WTC11 (cell line): Measurements from ENCODE around the gene KCNIP2. TPM values are rescaled to one million over a fixed set of nuclear protein-coding genes. Genes with fewer than 3 reads are reported as not detected.

Experiments
- ATAC-seq: fragments of 200-7000 bp; cut with Tn5 transposase; 2 replicates; pipeline ENCODE4 v1.10.0; 2021; ENCODE audit warnings: mild to moderate bottlenecking, moderate library complexity
- CTCF ChIA-PET: fragments of 300-600 bp; sonication (Branson Sonifier 250); formaldehyde crosslinking; loops from one replicate; lab custom pipeline; 2021; ENCODE audit warnings: antibody characterized with exemption; lab: Charles Lee
- POLR2A ChIA-PET: fragments of 350-600 bp; sonication (Branson Sonifier 250); formaldehyde crosslinking; loops from one replicate; lab custom pipeline; 2021; ENCODE audit warnings: antibody characterized with exemption; lab: Charles Lee
- DNase-seq: peaks from one replicate; pipeline ENCODE4 v3.0.0; 2021; ENCODE audit warnings: low spot score
- H3K27ac Mint-ChIP-seq: 2 replicates; pipeline ENCODE4 v1.8.0; 2021; ENCODE audit warnings: mixed read lengths
- H3K27me3 Mint-ChIP-seq: 2 replicates; pipeline ENCODE4 v1.8.0; 2021; ENCODE audit warnings: low read depth, mild to moderate bottlenecking, moderate library complexity, mixed read lengths
- H3K36me3 Mint-ChIP-seq: 2 replicates; pipeline ENCODE4 v1.8.0; 2021; ENCODE audit warnings: mixed read lengths
- H3K4me1 Mint-ChIP-seq: 2 replicates; pipeline ENCODE4 v1.8.0; 2022; ENCODE audit warnings: mixed read lengths
- H3K4me3 Mint-ChIP-seq: 2 replicates; pipeline ENCODE4 v1.8.0; 2021; ENCODE audit warnings: mild to moderate bottlenecking, moderate library complexity, mixed read lengths
- H3K9me3 Mint-ChIP-seq: 2 replicates; pipeline ENCODE4 v1.8.0; 2021; ENCODE audit warnings: mixed read lengths
- CBFB ChIP-seq: sonication (generic); formaldehyde crosslinking; IDR thresholded peaks from 2 replicates; pipeline ENCODE4 v1.8.1; 2022; ENCODE audit warnings: mild to moderate bottlenecking, low read depth, missing genetic modification reagents
- CREB1 ChIP-seq: sonication (generic); formaldehyde crosslinking; IDR thresholded peaks from 2 replicates; pipeline ENCODE4 v1.8.0; 2023; ENCODE audit warnings: mild to moderate bottlenecking, missing genetic modification reagents
- ELF4 ChIP-seq: sonication (generic); formaldehyde crosslinking; IDR thresholded peaks from 2 replicates; pipeline ENCODE4 v1.8.1; 2022; ENCODE audit warnings: low read depth, mild to moderate bottlenecking, moderate library complexity, missing genetic modification reagents
- FOXJ3 ChIP-seq: sonication (generic); formaldehyde crosslinking; IDR thresholded peaks from 2 replicates; pipeline ENCODE4 v1.9.0; 2021; ENCODE audit warnings: missing genetic modification reagents, mild to moderate bottlenecking, borderline replicate concordance
- FOXP1 ChIP-seq: sonication (generic); formaldehyde crosslinking; IDR thresholded peaks from 2 replicates; pipeline ENCODE4 v1.8.0; 2022; ENCODE audit warnings: missing genetic modification reagents, mild to moderate bottlenecking, moderate library complexity, borderline replicate concordance
- GABPB1 ChIP-seq: sonication (generic); formaldehyde crosslinking; IDR thresholded peaks from 2 replicates; pipeline ENCODE4 v1.8.1; 2023; ENCODE audit warnings: mild to moderate bottlenecking, missing genetic modification reagents
- GRHL2 ChIP-seq: fragments of 250-450 bp; sonication (Bioruptor Pico); IDR thresholded peaks from 2 replicates; pipeline ENCODE4 v1.8.0; 2022; ENCODE audit warnings: mild to moderate bottlenecking, moderate library complexity; ENCODE audit not compliant: insufficient replicate concordance, severe bottlenecking
- HMGA2 ChIP-seq: fragments of 250-450 bp; sonication (Bioruptor Pico); IDR thresholded peaks from 2 replicates; pipeline ENCODE4 v1.4.0; 2021; ENCODE audit warnings: mild to moderate bottlenecking, moderate library complexity
- IRF2 ChIP-seq: sonication (generic); formaldehyde crosslinking; IDR thresholded peaks from 2 replicates; pipeline ENCODE4 v1.8.0; 2022; ENCODE audit warnings: low read depth, missing genetic modification reagents, borderline replicate concordance
- NR2C2 ChIP-seq: sonication (generic); formaldehyde crosslinking; IDR thresholded peaks from 2 replicates; pipeline ENCODE4 v1.8.0; 2022; ENCODE audit warnings: mild to moderate bottlenecking, missing genetic modification reagents
- RORB ChIP-seq: fragments of 250-450 bp; sonication (Bioruptor Pico); IDR thresholded peaks from 2 replicates; pipeline ENCODE4 v1.9.0; 2021; ENCODE audit warnings: mild to moderate bottlenecking
- SP1 ChIP-seq: sonication (generic); formaldehyde crosslinking; conservative IDR thresholded peaks from 2 replicates; pipeline ENCODE4 v1.8.1; 2022; ENCODE audit warnings: missing genetic modification reagents
- TP53 ChIP-seq: sonication (generic); formaldehyde crosslinking; IDR thresholded peaks from 2 replicates; pipeline ENCODE4 v1.8.1; 2023; ENCODE audit warnings: mild to moderate bottlenecking, missing genetic modification reagents
- ZBTB21 ChIP-seq: sonication (generic); formaldehyde crosslinking; IDR thresholded peaks from 2 replicates; pipeline ENCODE4 v1.8.1; 2023; ENCODE audit warnings: mild to moderate bottlenecking, missing genetic modification reagents, borderline replicate concordance
- ZNF219 ChIP-seq: sonication (generic); formaldehyde crosslinking; IDR thresholded peaks from 2 replicates; pipeline ENCODE4 v1.8.0; 2023; ENCODE audit warnings: missing genetic modification reagents, mild to moderate bottlenecking, borderline replicate concordance
- ZNF232 ChIP-seq: sonication (generic); formaldehyde crosslinking; IDR thresholded peaks from 2 replicates; pipeline ENCODE4 v1.8.0; 2022; ENCODE audit warnings: mild to moderate bottlenecking, missing genetic modification reagents
- ZNF416 ChIP-seq: fragments of 250-450 bp; sonication (Bioruptor Pico); IDR thresholded peaks from 2 replicates; pipeline ENCODE4 v1.9.0; 2021; ENCODE audit warnings: mild to moderate bottlenecking, inconsistent platforms
- total RNA-seq: library from RNA; stranded (reverse); gene quantifications from 3 replicates; pipeline ENCODE4 v1.2.3, GENCODE V29; 2021
- TF ChIP-seq, protein P1 (sequence below): sonication (generic); formaldehyde crosslinking; IDR thresholded peaks from 2 replicates; pipeline ENCODE4 v1.8.1; 2023; ENCODE audit warnings: mild to moderate bottlenecking, missing genetic modification reagents
- TF ChIP-seq, protein P2 (sequence below): sonication (generic); formaldehyde crosslinking; IDR thresholded peaks from 2 replicates; pipeline ENCODE4 v1.8.1; 2022; ENCODE audit warnings: low read depth, mild to moderate bottlenecking, moderate library complexity, missing genetic modification reagents, borderline replicate concordance
- TF ChIP-seq, protein P3 (sequence below): sonication (generic); formaldehyde crosslinking; conservative IDR thresholded peaks from 2 replicates; pipeline ENCODE4 v1.8.1; 2023; ENCODE audit warnings: mild to moderate bottlenecking, low read depth, missing genetic modification reagents, moderate library complexity
- TF ChIP-seq, protein P4 (sequence below): fragments of 250-450 bp; sonication (Bioruptor Pico); conservative IDR thresholded peaks from 2 replicates; pipeline ENCODE4 v1.9.0; 2021; ENCODE audit warnings: mild to moderate bottlenecking
- TF ChIP-seq, protein P5 (sequence below): fragments of 250-450 bp; sonication (Bioruptor Pico); IDR thresholded peaks from 2 replicates; pipeline ENCODE4 v1.8.0; 2021; ENCODE audit warnings: mild to moderate bottlenecking
- TF ChIP-seq, protein P6 (sequence below): sonication (generic); formaldehyde crosslinking; IDR thresholded peaks from 2 replicates; pipeline ENCODE4 v1.8.1; 2023; ENCODE audit warnings: mild to moderate bottlenecking, missing genetic modification reagents
- TF ChIP-seq, protein P7 (sequence below): sonication (generic); formaldehyde crosslinking; IDR thresholded peaks from 2 replicates; pipeline ENCODE4 v1.8.0; 2022; ENCODE audit warnings: mild to moderate bottlenecking, missing genetic modification reagents

Gene KCNIP2
- total RNA-seq, 1 experiment from 2014 or later, result 5.2 TPM

DNA sequence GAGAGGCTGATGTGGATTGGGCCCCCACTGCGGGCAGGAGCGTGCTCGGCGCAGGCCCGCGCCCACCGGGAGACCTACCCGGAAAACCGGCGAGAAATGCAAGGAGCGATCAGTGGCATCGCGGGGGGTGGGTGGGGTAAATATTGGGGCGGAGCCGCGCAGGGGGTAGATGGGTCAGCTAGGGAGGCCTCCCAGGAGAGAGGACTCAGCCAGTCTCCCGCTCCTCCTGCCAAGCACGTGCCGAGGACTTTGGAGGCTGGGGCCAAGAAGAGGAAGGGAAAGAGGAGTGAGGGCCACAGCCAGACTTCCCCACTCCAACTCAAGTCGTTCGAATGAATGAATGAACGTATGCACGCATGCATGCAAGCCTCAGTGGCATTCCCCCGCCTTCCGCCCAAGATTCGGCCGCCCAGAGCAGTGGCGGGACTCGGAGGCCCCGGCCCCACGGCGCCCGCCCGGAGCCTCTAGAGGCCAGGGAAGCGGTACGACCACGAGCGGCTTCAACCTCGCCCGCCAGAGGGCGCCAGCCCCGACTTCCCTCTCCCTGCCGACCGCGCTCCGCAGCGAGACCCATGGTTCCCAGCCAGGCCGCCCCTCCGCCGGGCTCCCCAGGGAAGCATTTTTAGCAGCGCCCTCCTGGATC is 63.9 kb downstream of the KCNIP2 start:
- DNase-seq, result peak; percentile 93
- ChIA-PET CTCF (interaction anchor here (0.6 to 11.0 kb wide), 26 partner anchors 8 to 567 kb away, joined by 3 to 370 read pairs (median 4); partner anchors contain the start of gene OGA), POLR2A (interaction anchor here (2.6 kb wide), 1 partner anchor 39 kb away, joined by 10 read pairs; the partner anchor contains the start of gene OGA)
- Mint-ChIP-seq H3K4me3 (peak overlapping the region; percentile 81), H3K27ac (peak overlapping the region; percentile 88), H3K9me3 (no peaks in the 10 kb centered on the region), H3K4me1 (peaks cover 55% of the 10 kb centered on the region), H3K27me3 (peaks cover 36% of the 10 kb centered on the region), H3K36me3 (no peaks in the 10 kb centered on the region)
- ATAC-seq, result peak; percentile 1; the same call in 1 of the 2 replicates
- TF ChIP-seq, protein P1, sequence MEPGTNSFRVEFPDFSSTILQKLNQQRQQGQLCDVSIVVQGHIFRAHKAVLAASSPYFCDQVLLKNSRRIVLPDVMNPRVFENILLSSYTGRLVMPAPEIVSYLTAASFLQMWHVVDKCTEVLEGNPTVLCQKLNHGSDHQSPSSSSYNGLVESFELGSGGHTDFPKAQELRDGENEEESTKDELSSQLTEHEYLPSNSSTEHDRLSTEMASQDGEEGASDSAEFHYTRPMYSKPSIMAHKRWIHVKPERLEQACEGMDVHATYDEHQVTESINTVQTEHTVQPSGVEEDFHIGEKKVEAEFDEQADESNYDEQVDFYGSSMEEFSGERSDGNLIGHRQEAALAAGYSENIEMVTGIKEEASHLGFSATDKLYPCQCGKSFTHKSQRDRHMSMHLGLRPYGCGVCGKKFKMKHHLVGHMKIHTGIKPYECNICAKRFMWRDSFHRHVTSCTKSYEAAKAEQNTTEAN (CRISPR knock-in tag), result peak; percentile 88; the same call in 1 of the 2 replicates
- TF ChIP-seq ZNF416 (CRISPR knock-in tag), result no peak
- TF ChIP-seq, protein P2, sequence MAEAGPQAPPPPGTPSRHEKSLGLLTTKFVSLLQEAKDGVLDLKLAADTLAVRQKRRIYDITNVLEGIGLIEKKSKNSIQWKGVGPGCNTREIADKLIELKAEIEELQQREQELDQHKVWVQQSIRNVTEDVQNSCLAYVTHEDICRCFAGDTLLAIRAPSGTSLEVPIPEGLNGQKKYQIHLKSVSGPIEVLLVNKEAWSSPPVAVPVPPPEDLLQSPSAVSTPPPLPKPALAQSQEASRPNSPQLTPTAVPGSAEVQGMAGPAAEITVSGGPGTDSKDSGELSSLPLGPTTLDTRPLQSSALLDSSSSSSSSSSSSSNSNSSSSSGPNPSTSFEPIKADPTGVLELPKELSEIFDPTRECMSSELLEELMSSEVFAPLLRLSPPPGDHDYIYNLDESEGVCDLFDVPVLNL (CRISPR knock-in tag), result 0 out of 2 replicates have a peak, but pooled peaks have one; percentile 24
- no peak for TF ChIP-seq ZBTB21 (CRISPR knock-in tag)
- TF ChIP-seq, protein P3, sequence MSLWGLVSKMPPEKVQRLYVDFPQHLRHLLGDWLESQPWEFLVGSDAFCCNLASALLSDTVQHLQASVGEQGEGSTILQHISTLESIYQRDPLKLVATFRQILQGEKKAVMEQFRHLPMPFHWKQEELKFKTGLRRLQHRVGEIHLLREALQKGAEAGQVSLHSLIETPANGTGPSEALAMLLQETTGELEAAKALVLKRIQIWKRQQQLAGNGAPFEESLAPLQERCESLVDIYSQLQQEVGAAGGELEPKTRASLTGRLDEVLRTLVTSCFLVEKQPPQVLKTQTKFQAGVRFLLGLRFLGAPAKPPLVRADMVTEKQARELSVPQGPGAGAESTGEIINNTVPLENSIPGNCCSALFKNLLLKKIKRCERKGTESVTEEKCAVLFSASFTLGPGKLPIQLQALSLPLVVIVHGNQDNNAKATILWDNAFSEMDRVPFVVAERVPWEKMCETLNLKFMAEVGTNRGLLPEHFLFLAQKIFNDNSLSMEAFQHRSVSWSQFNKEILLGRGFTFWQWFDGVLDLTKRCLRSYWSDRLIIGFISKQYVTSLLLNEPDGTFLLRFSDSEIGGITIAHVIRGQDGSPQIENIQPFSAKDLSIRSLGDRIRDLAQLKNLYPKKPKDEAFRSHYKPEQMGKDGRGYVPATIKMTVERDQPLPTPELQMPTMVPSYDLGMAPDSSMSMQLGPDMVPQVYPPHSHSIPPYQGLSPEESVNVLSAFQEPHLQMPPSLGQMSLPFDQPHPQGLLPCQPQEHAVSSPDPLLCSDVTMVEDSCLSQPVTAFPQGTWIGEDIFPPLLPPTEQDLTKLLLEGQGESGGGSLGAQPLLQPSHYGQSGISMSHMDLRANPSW (CRISPR knock-in tag), result no peak
- TF ChIP-seq, protein P4, sequence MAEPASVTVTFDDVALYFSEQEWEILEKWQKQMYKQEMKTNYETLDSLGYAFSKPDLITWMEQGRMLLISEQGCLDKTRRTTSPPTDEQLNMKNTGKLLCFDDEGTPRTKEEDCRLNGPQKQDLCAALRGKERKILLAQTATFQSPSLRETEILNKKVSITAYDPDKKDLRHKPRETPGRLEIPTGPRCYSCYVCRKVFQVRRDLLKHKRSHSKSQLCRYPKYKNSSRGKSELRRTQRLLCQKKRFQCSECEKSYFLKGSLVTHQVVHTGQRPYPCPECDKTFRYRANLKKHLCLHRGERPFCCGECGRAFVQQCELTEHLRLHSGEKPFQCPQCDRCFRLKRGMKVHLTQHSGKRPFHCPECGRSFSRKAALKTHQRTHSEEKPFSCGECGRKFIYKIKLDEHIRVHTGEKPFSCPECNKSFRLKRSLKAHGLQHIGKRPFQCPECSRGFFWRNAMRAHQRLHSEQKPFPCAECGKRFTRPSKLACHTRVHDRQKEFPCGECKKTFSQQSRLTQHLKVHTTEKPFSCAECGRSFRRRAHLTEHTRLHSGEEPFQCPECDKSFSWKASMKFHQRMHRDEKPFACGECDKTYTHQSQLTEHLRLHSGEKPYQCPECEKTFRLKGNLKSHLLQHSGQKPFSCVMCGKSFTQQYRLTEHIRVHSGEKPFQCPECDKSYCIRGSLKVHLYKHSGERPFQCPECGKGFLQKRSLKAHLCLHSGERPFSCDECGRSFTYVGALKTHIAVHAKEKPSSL (CRISPR knock-in tag), result no peak
- TF ChIP-seq NR2C2 (CRISPR knock-in tag), result no peak
- TF ChIP-seq, protein P5, sequence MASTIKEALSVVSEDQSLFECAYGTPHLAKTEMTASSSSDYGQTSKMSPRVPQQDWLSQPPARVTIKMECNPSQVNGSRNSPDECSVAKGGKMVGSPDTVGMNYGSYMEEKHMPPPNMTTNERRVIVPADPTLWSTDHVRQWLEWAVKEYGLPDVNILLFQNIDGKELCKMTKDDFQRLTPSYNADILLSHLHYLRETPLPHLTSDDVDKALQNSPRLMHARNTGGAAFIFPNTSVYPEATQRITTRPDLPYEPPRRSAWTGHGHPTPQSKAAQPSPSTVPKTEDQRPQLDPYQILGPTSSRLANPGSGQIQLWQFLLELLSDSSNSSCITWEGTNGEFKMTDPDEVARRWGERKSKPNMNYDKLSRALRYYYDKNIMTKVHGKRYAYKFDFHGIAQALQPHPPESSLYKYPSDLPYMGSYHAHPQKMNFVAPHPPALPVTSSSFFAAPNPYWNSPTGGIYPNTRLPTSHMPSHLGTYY (CRISPR knock-in tag), result peak; percentile 23; the same call in 1 of the 2 replicates
- TF ChIP-seq IRF2 (CRISPR knock-in tag), result no peak
- TF ChIP-seq CREB1 (CRISPR knock-in tag), result no peak
- TF ChIP-seq FOXJ3 (CRISPR knock-in tag), result no peak
- no peak for TF ChIP-seq GRHL2 (CRISPR knock-in tag)
- TF ChIP-seq CBFB (CRISPR knock-in tag), result no peak
- no peak for TF ChIP-seq RORB (CRISPR knock-in tag)
- TF ChIP-seq HMGA2, result no peak
- peak; percentile 45; the same call in 1 of the 2 replicates for TF ChIP-seq TP53
- TF ChIP-seq, protein P6, sequence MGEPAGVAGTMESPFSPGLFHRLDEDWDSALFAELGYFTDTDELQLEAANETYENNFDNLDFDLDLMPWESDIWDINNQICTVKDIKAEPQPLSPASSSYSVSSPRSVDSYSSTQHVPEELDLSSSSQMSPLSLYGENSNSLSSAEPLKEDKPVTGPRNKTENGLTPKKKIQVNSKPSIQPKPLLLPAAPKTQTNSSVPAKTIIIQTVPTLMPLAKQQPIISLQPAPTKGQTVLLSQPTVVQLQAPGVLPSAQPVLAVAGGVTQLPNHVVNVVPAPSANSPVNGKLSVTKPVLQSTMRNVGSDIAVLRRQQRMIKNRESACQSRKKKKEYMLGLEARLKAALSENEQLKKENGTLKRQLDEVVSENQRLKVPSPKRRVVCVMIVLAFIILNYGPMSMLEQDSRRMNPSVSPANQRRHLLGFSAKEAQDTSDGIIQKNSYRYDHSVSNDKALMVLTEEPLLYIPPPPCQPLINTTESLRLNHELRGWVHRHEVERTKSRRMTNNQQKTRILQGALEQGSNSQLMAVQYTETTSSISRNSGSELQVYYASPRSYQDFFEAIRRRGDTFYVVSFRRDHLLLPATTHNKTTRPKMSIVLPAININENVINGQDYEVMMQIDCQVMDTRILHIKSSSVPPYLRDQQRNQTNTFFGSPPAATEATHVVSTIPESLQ (CRISPR knock-in tag), result no peak
- TF ChIP-seq ZNF219, result no peak
- peak; percentile 55; the same call in 1 of the 2 replicates for TF ChIP-seq FOXP1 (CRISPR knock-in tag)
- TF ChIP-seq, protein P7, sequence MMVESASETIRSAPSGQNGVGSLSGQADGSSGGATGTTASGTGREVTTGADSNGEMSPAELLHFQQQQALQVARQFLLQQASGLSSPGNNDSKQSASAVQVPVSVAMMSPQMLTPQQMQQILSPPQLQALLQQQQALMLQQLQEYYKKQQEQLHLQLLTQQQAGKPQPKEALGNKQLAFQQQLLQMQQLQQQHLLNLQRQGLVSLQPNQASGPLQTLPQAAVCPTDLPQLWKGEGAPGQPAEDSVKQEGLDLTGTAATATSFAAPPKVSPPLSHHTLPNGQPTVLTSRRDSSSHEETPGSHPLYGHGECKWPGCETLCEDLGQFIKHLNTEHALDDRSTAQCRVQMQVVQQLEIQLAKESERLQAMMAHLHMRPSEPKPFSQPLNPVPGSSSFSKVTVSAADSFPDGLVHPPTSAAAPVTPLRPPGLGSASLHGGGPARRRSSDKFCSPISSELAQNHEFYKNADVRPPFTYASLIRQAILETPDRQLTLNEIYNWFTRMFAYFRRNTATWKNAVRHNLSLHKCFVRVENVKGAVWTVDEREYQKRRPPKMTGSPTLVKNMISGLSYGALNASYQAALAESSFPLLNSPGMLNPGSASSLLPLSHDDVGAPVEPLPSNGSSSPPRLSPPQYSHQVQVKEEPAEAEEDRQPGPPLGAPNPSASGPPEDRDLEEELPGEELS (CRISPR knock-in tag), result peak; percentile 76
- TF ChIP-seq SP1, result peak; percentile 58; the same call in 1 of the 2 replicates
- no peak for TF ChIP-seq ELF4 (CRISPR knock-in tag)
- peak; percentile 63; the same call in 1 of the 2 replicates for TF ChIP-seq ZNF232 (CRISPR knock-in tag)
- TF ChIP-seq GABPB1 (CRISPR knock-in tag), result no peak
